Mammary epithelial cell (primary cell): Measurements from ENCODE around the gene KLHDC8A.

Experiments
- EZH2 ChIP-seq: IDR thresholded peaks from 2 replicates; pipeline ENCODE4 v1.6.1; 2012; ENCODE audit warnings: low read length, inconsistent platforms, borderline replicate concordance
- TF ChIP-seq, protein P1 (sequence below), 2 donors: IDR thresholded peaks in 1 of 2; conservative IDR thresholded peaks in 1 of 2; 2 replicates each; pipeline ENCODE4 v1.5.1; 2011 to 2012; ENCODE audit warnings: inconsistent platforms in 2 of 2, low read length in 2 of 2, mild to moderate bottlenecking in 2 of 2, control low read depth in 1 of 2, low read depth in 1 of 2; ENCODE audit not compliant: insufficient read depth in 1 of 2; ENCODE audit errors: extremely low read depth in 1 of 2

DNA sequence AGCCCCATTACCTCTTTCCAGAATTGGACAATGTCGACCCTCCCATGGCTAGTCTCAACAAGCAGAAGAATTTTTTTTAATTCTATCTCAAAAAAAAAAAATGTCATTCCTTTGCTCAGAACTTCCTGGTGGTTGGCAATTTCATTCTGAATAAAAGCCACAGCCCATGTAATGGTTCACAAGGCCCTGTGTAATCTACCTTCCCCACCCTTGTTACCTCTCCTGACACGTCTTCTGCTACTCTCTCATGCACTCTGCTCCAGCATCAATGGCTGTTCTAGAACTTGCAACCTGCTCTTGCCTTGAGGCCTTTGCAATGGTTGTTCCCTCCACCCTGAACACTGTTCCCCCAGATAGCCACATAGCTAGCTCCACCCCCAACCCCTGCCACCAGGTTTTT is 60.6 kb downstream of the KLHDC8A start:
- TF ChIP-seq, protein P1, sequence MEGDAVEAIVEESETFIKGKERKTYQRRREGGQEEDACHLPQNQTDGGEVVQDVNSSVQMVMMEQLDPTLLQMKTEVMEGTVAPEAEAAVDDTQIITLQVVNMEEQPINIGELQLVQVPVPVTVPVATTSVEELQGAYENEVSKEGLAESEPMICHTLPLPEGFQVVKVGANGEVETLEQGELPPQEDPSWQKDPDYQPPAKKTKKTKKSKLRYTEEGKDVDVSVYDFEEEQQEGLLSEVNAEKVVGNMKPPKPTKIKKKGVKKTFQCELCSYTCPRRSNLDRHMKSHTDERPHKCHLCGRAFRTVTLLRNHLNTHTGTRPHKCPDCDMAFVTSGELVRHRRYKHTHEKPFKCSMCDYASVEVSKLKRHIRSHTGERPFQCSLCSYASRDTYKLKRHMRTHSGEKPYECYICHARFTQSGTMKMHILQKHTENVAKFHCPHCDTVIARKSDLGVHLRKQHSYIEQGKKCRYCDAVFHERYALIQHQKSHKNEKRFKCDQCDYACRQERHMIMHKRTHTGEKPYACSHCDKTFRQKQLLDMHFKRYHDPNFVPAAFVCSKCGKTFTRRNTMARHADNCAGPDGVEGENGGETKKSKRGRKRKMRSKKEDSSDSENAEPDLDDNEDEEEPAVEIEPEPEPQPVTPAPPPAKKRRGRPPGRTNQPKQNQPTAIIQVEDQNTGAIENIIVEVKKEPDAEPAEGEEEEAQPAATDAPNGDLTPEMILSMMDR (conservative IDR thresholded peaks at IDR 0.05 in 1 of 2, IDR thresholded peaks at IDR 0.05 in 1 of 2; ENCODE audit: extremely low read depth in 1 of 2, insufficient read depth in 1 of 2, low read depth in 1 of 2, low read length in 2 of 2) = no peak
- TF ChIP-seq EZH2 = no peak
